Measurements from ENCODE around the gene HMOX2.

HMOX2 gene

GRCh38 chr16:4537376-4538343 lies 61.5 kb downstream of the HMOX2 start (continued):
- TF ChIP-seq PRDM6 (tag by site-specific recombination; IDR thresholded peaks at IDR 0.05) (no peak), ZIC2 (tag by site-specific recombination; IDR thresholded peaks at IDR 0.05) (peak; percentile 32), ZNF184 (tag by site-specific recombination; IDR thresholded peaks at IDR 0.05) (no peak), ZBTB44 (tag by site-specific recombination; IDR thresholded peaks at IDR 0.05) (no peak), FEZF1 (tag by site-specific recombination; IDR thresholded peaks at IDR 0.05) (no peak), KLF8 (tag by site-specific recombination; IDR thresholded peaks at IDR 0.05) (no peak), ZNF521 (tag by site-specific recombination; IDR thresholded peaks at IDR 0.05) (no peak), ZSCAN23 (tag by site-specific recombination; IDR thresholded peaks at IDR 0.05) (no peak), MZF1 (tag by site-specific recombination; IDR thresholded peaks at IDR 0.05; ENCODE audit: borderline replicate concordance) (no peak), ZNF114 (tag by site-specific recombination; IDR thresholded peaks at IDR 0.05) (no peak), ZBTB21 (tag by site-specific recombination; IDR thresholded peaks at IDR 0.05) (no peak), SP7 (tag by site-specific recombination; IDR thresholded peaks at IDR 0.05) (no peak), ZNF600 (tag by site-specific recombination; IDR thresholded peaks at IDR 0.05) (0 out of 2 replicates have a peak, but pooled peaks have one; percentile 18), ZNF248 (tag by site-specific recombination; IDR thresholded peaks at IDR 0.05) (no peak), ZNF169 (tag by site-specific recombination; IDR thresholded peaks at IDR 0.05) (no peak), ZBTB20 (tag by site-specific recombination; IDR thresholded peaks at IDR 0.05) (peak; percentile 100), ZFP37 (tag by site-specific recombination; IDR thresholded peaks at IDR 0.05) (no peak), ZNF596 (tag by site-specific recombination; IDR thresholded peaks at IDR 0.05) (0 out of 2 replicates have a peak, but pooled peaks have one; percentile 33), TCF7L2 (IDR thresholded peaks at IDR 0.05; ENCODE audit: borderline replicate concordance, low read depth, low read length) (no peak), ZNF423 (tag by site-specific recombination; IDR thresholded peaks at IDR 0.05) (no peak), PBX3 (CRISPR knock-in tag; IDR thresholded peaks at IDR 0.05) (no peak)
- TF ChIP-seq, protein P1, sequence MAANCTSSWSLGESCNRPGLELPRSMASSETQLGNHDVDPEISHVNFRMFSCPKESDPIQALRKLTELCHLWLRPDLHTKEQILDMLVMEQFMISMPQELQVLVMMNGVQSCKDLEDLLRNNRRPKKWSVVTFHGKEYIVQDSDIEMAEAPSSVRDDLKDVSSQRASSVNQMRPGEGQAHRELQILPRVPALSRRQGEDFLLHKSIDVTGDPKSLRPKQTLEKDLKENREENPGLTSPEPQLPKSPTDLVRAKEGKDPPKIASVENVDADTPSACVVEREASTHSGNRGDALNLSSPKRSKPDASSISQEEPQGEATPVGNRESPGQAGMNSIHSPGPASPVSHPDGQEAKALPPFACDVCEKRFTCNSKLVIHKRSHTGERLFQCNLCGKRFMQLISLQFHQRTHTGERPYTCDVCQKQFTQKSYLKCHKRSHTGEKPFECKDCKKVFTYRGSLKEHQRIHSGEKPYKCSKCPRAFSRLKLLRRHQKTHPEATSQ (tag by site-specific recombination; IDR thresholded peaks at IDR 0.05) = no peak
- TF ChIP-seq, protein P2, sequence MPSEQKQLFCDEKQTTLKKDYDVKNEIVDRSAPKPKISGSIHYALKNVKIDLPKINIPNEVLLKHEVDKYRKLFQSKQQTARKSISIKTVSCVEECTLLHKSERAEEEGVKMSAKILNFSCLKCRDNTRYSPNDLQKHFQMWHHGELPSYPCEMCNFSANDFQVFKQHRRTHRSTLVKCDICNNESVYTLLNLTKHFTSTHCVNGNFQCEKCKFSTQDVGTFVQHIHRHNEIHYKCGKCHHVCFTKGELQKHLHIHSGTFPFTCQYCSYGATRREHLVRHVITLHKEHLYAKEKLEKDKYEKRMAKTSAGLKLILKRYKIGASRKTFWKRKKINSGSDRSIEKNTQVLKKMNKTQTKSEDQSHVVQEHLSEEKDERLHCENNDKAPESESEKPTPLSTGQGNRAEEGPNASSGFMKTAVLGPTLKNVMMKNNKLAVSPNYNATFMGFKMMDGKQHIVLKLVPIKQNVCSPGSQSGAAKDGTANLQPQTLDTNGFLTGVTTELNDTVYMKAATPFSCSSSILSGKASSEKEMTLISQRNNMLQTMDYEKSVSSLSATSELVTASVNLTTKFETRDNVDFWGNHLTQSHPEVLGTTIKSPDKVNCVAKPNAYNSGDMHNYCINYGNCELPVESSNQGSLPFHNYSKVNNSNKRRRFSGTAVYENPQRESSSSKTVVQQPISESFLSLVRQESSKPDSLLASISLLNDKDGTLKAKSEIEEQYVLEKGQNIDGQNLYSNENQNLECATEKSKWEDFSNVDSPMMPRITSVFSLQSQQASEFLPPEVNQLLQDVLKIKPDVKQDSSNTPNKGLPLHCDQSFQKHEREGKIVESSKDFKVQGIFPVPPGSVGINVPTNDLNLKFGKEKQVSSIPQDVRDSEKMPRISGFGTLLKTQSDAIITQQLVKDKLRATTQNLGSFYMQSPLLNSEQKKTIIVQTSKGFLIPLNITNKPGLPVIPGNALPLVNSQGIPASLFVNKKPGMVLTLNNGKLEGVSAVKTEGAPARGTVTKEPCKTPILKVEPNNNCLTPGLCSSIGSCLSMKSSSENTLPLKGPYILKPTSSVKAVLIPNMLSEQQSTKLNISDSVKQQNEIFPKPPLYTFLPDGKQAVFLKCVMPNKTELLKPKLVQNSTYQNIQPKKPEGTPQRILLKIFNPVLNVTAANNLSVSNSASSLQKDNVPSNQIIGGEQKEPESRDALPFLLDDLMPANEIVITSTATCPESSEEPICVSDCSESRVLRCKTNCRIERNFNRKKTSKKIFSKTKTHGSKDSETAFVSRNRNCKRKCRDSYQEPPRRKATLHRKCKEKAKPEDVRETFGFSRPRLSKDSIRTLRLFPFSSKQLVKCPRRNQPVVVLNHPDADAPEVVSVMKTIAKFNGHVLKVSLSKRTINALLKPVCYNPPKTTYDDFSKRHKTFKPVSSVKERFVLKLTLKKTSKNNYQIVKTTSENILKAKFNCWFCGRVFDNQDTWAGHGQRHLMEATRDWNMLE (tag by site-specific recombination; conservative IDR thresholded peaks at IDR 0.05; ENCODE audit: low read depth) = no peak
- TF ChIP-seq, protein P3, sequence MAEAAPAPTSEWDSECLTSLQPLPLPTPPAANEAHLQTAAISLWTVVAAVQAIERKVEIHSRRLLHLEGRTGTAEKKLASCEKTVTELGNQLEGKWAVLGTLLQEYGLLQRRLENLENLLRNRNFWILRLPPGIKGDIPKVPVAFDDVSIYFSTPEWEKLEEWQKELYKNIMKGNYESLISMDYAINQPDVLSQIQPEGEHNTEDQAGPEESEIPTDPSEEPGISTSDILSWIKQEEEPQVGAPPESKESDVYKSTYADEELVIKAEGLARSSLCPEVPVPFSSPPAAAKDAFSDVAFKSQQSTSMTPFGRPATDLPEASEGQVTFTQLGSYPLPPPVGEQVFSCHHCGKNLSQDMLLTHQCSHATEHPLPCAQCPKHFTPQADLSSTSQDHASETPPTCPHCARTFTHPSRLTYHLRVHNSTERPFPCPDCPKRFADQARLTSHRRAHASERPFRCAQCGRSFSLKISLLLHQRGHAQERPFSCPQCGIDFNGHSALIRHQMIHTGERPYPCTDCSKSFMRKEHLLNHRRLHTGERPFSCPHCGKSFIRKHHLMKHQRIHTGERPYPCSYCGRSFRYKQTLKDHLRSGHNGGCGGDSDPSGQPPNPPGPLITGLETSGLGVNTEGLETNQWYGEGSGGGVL (tag by site-specific recombination; IDR thresholded peaks at IDR 0.05) = no peak
- TF ChIP-seq, protein P4, sequence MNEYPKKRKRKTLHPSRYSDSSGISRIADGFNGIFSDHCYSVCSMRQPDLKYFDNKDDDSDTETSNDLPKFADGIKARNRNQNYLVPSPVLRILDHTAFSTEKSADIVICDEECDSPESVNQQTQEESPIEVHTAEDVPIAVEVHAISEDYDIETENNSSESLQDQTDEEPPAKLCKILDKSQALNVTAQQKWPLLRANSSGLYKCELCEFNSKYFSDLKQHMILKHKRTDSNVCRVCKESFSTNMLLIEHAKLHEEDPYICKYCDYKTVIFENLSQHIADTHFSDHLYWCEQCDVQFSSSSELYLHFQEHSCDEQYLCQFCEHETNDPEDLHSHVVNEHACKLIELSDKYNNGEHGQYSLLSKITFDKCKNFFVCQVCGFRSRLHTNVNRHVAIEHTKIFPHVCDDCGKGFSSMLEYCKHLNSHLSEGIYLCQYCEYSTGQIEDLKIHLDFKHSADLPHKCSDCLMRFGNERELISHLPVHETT (tag by site-specific recombination; IDR thresholded peaks at IDR 0.05) = no peak

Data from HEK293 (cell line).